Peyer's patch (tissue), 4 donors: ENCODE data around the gene MPHOSPH6. TPM values are rescaled to one million over a fixed set of nuclear protein-coding genes. Genes with fewer than 3 reads are reported as not detected.

Source experiments
- DNase-seq, 3 donors: peaks; one replicate each; pipeline ENCODE4 v3.0.0-alpha.2; 2017 to 2019
- H3K27ac ChIP-seq, 4 donors: fragments of 200-600 bp; sonication (generic); one replicate each; pipeline ENCODE4 v1.5.1; 2016 to 2019
- H3K27me3 ChIP-seq, 2 donors: fragments of 200-600 bp; sonication (generic); one replicate each; pipeline ENCODE4 v1.5.1; 2019
- H3K36me3 ChIP-seq, 3 donors: fragments of 200-600 bp; sonication (generic); one replicate each; pipeline ENCODE4 v1.5.1; 2016 to 2019
- H3K4me1 ChIP-seq, 4 donors: fragments of 200-600 bp; sonication (generic); one replicate each; pipeline ENCODE4 v1.5.1; 2016 to 2019
- H3K4me3 ChIP-seq, 4 donors: fragments of 200-600 bp; sonication (generic); 1 replicate in 3 of 4; 2 replicates in 1 of 4; pipeline ENCODE4 v1.5.1; 2016 to 2019; ENCODE audit warnings: mild to moderate bottlenecking in 1 of 4
- H3K9me3 ChIP-seq, 4 donors: fragments of 200-600 bp; sonication (generic); one replicate each; pipeline ENCODE4 v1.5.1; 2016 to 2019; ENCODE audit warnings: mild to moderate bottlenecking in 1 of 4
- CTCF ChIP-seq, 6 experiments: fragments of 450-650 bp in 4 of 6; fragments of 200-600 bp in 2 of 6; sonication (generic) in 1 of 6; IDR thresholded peaks; one replicate each; pipeline ENCODE4 v1.5.1; 2017 to 2019; ENCODE audit warnings: antibody characterized with exemption in 6 of 6, mild to moderate bottlenecking in 3 of 6, moderate library complexity in 1 of 6
- POLR2A ChIP-seq, 2 donors: fragments of 450-650 bp; IDR thresholded peaks; one replicate each; pipeline ENCODE4 v1.5.1; 2017; ENCODE audit warnings: antibody characterized with exemption in 2 of 2, mild to moderate bottlenecking in 2 of 2, moderate library complexity in 2 of 2
- total RNA-seq, 4 donors: library from RNA; depleted of rRNA; stranded (reverse); fragments of >200 nt; gene quantifications; one replicate each; pipeline ENCODE4 v1.1.0, GENCODE V29; 2016

MPHOSPH6 gene
- total RNA-seq, 4 donors from 2014 or later, result 33.0 to 56.6 (median 38.5) TPM

DNA sequence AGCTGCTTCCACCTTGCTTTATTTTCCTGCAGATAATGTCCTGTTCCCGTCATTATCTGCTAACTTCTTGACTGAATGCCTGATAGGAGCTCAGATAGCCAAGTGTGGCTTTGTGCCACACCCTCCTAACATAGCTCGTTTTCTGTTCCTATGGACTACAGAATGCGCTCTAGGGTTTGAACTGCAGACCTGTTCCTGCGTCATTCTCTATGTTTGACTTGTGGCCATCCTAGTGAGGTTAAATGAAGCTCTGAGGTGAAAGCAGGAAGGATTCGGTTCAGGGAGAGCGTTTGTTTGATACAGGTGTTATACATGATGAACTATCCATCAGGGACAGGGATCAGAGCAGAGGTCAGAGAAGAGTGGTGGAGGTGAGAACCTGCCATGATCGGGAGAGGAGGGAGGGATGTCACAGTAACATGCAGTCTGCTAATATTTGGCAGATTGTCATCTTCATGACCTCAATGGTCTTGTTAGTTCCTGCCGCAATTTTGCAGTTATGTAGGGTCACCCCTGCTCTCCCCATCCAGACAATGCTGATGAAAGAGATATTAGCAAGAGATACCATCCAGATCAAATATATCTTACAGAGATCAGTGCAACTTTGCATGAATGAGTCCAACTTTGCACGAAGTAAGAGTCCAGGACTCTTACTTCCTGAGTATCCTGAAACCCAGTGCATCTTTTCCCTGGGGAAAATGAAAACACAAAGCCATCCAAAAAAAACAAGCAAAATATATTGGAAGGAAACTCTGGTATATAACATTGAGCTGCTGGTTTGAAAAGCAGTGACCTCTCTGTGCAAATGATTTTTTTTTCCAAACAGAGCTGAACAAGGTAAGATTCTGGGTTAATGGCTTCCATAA is 32.8 kb downstream of the MPHOSPH6 start:
- TF ChIP-seq POLR2A (IDR thresholded peaks at IDR 0.05) (no peak), CTCF (IDR thresholded peaks at IDR 0.05) (no peak)
- Histone ChIP-seq H3K27me3 (no peaks in the 10 kb centered on the region), H3K36me3 (no peaks in the 10 kb centered on the region), H3K4me3 (no peak overlapping the region), H3K4me1 (no peaks in the 10 kb centered on the region), H3K27ac (no peak overlapping the region), H3K9me3 (no peaks in the 10 kb centered on the region)
- DNase-seq, result no peak

DNA sequence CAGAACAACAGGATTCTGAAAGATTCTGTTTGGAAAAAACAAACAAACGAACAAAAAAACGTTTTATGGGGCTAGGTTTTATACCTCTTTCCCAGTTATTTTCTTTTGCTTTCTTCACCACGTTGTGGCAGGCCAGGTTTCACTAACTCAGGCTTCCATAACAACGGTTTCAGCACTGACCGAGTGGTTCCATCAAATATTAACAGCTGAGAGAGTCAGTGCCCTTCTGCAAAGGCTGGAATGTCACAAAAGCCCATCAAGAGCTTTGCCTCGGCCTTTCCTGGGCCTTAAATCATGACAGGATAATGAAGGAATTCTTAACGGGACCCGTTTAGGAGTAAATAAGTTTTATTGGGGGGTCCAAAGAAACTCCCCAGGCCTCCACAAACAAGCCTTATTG is 34.2 kb downstream of the MPHOSPH6 start:
- Histone ChIP-seq H3K9me3 (no peaks in the 10 kb centered on the region), H3K27ac (no peak overlapping the region), H3K4me1 (no peaks in the 10 kb centered on the region), H3K27me3 (no peaks in the 10 kb centered on the region), H3K36me3 (no peaks in the 10 kb centered on the region), H3K4me3 (no peak overlapping the region)
- TF ChIP-seq POLR2A (IDR thresholded peaks at IDR 0.05) (no peak), CTCF (IDR thresholded peaks at IDR 0.05) (no peak)
- DNase-seq, result no peak

DNA sequence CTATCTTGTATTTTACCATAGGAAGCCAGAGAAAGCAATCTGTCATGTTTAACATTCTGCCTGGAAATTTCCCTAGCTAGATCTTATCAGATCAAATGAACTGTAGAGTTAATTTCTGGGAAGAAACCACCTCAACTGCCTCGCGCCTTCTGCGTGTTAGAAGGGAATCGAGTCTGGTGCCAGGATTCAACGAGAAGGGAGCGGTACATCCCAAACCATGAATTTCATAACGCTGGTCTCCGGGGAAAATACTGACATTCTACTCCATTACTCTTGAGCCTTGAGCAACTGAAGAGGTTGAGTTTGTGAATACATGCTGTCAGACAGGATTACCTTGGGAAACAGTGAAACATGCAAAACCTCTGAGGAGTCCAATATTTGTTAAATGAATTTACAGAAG is 35.2 kb downstream of the MPHOSPH6 start:
- TF ChIP-seq CTCF (IDR thresholded peaks at IDR 0.05) (no peak), POLR2A (IDR thresholded peaks at IDR 0.05) (no peak)
- Histone ChIP-seq H3K36me3 (no peaks in the 10 kb centered on the region), H3K4me1 (no peaks in the 10 kb centered on the region), H3K27ac (no peak overlapping the region), H3K27me3 (no peaks in the 10 kb centered on the region), H3K4me3 (no peak overlapping the region), H3K9me3 (no peaks in the 10 kb centered on the region)
- DNase-seq, result no peak

GRCh38 chr16:82133798-82134197 is 36.2 kb downstream of the MPHOSPH6 start:
- Histone ChIP-seq H3K4me1 (no peaks in the 10 kb centered on the region), H3K27me3 (no peaks in the 10 kb centered on the region), H3K9me3 (no peaks in the 10 kb centered on the region), H3K36me3 (no peaks in the 10 kb centered on the region), H3K4me3 (no peak overlapping the region), H3K27ac (no peak overlapping the region)
- no peak for DNase-seq
- no peak for TF ChIP-seq POLR2A (IDR thresholded peaks at IDR 0.05)
- TF ChIP-seq CTCF (IDR thresholded peaks at IDR 0.05), result no peak

DNA sequence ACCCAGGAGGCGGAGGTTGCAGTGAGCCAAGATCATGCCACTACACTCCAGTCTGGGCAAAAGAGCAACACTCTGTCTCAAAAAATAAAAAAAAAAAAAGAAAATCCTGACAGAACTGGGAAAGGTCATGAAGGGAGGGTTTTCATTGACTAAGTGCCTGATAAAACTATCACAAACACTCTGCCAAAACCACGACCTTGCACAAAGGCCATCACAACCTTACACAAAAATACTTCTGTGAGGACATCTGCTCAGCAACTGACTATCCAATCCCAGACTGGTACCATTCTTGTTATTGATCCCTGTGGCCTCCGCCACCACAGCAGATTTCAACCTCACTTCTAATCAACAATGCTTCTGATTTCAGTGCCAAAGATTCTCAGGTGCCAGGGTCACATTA is 40.1 kb downstream of the MPHOSPH6 start:
- Histone ChIP-seq H3K36me3 (no peaks in the 10 kb centered on the region), H3K27ac (no peak overlapping the region), H3K4me1 (no peaks in the 10 kb centered on the region), H3K4me3 (no peak overlapping the region), H3K27me3 (no peaks in the 10 kb centered on the region), H3K9me3 (no peaks in the 10 kb centered on the region)
- no peak for DNase-seq
- no peak for TF ChIP-seq POLR2A (IDR thresholded peaks at IDR 0.05)
- no peak for TF ChIP-seq CTCF (IDR thresholded peaks at IDR 0.05)
